OCI-LY1 (cell line): ENCODE measurements around the gene POTEH.
"Not testable (repeated sequence)": the region's sequence is repeated elsewhere in the genome, so short reads cannot be mapped to it uniquely, and the experiment has no call there.

Experiments
- EZH2 ChIP-seq: fragments of 200-600 bp; sonication (generic), shearing (Covaris generic); IDR thresholded peaks from 2 replicates; pipeline ENCODE4 v1.8.0; 2017; ENCODE audit warnings: borderline replicate concordance, mixed run types, mild to moderate bottlenecking, antibody characterized with exemption, low read length, moderate library complexity, mixed read lengths
- TF ChIP-seq, protein P1 (sequence below): fragments of 200-600 bp; sonication (generic), shearing (Covaris generic); IDR thresholded peaks from 2 replicates; pipeline ENCODE4 v1.5.1; 2017; ENCODE audit warnings: mild to moderate bottlenecking, antibody characterized with exemption, low read length, moderate library complexity, mixed read lengths

DNA sequence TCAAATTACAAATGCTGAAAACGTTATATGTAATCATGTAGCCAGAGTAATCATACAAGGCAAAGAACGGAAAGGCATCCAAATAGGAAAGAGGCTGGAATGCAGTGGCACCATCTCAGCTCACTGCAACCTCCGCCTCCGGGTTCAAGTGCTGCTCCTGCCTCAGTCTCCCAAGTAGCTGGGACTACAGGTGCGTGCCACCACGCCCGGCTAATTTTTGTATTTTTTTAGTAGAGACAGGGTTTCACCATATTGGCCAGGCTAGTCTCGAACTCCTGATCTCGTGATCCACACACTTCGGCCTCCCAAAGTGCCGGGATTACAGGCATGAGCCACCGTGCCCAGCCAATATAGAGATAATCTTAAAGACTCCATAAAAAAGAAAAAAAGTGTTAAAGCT, 20.4 kb upstream of the POTEH start:
- TF ChIP-seq, protein P1, sequence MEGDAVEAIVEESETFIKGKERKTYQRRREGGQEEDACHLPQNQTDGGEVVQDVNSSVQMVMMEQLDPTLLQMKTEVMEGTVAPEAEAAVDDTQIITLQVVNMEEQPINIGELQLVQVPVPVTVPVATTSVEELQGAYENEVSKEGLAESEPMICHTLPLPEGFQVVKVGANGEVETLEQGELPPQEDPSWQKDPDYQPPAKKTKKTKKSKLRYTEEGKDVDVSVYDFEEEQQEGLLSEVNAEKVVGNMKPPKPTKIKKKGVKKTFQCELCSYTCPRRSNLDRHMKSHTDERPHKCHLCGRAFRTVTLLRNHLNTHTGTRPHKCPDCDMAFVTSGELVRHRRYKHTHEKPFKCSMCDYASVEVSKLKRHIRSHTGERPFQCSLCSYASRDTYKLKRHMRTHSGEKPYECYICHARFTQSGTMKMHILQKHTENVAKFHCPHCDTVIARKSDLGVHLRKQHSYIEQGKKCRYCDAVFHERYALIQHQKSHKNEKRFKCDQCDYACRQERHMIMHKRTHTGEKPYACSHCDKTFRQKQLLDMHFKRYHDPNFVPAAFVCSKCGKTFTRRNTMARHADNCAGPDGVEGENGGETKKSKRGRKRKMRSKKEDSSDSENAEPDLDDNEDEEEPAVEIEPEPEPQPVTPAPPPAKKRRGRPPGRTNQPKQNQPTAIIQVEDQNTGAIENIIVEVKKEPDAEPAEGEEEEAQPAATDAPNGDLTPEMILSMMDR, result not testable (repeated sequence)
- not testable (repeated sequence) for TF ChIP-seq EZH2
